ENCODE measurements around the gene TESK2. TPM values are rescaled to one million over a fixed set of nuclear protein-coding genes. Genes with fewer than 3 reads are reported as not detected.

TESK2 gene
- total and polyA plus RNA-seq, 2 donors from 2014 or later, result 1.6 to 2.7 TPM

DNA sequence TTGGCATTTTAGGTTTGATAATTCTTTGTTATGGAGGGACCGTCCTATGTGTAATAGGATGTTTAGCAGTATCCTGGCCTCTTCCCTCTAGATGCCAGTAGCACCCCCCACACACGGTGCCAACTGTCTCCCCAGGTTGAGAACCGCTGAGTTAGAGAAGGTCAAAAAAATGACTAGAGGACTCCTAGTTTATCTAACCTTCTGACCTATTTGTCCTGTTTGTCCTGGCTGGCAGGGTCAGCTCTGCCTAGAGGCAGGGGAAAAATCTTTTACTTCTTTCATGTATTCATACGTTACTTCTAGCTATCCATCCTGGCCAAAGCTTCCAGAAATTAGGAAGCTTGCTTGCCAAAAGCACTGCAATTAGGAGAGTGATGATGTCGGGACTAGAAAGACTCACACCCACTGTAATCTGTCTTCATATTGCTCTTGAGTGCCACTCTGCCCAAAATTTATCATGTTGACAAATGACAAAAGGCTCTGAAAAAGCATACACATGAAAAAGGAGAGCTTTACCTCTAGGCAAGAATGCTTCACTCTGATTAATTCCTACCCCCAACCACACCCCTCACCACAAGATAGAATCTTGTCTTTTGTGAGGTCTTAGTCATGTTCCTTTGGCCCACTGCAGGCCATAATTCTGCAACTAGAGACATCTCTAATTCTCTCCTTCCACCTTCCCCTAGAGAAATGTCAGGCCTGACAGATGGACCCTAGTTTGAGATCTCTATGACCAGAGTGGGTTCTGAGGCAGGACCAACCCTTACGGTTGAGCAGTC, 45.2 kb upstream of the TESK2 start:
- Histone ChIP-seq H3K27me3 (ENCODE audit: control insufficient read depth, insufficient read depth, low read length) (no peaks in the 10 kb centered on the region), H3K4me1 (ENCODE audit: control insufficient read depth in 2 of 3, insufficient read depth in 2 of 3, low read depth in 1 of 3, low read length in 3 of 3) (no peaks in the 10 kb centered on the region), H3K9ac (ENCODE audit: low read length in 3 of 3) (no peak overlapping the region), H3K9me3 (ENCODE audit: control insufficient read depth in 2 of 3, insufficient read depth in 1 of 3, low read length in 3 of 3) (no peaks in the 10 kb centered on the region), H3K4me3 (ENCODE audit: low read length in 3 of 3) (no peak overlapping the region), H3K36me3 (ENCODE audit: control insufficient read depth in 2 of 3, insufficient read depth in 3 of 3, low read length in 3 of 3) (no peaks in the 10 kb centered on the region), H3K27ac (ENCODE audit: low read depth in 2 of 2, low read length in 2 of 2) (no peak overlapping the region)
- FAIRE-seq (no peak), DNase-seq (no peak)
- TF ChIP-seq, protein P1, sequence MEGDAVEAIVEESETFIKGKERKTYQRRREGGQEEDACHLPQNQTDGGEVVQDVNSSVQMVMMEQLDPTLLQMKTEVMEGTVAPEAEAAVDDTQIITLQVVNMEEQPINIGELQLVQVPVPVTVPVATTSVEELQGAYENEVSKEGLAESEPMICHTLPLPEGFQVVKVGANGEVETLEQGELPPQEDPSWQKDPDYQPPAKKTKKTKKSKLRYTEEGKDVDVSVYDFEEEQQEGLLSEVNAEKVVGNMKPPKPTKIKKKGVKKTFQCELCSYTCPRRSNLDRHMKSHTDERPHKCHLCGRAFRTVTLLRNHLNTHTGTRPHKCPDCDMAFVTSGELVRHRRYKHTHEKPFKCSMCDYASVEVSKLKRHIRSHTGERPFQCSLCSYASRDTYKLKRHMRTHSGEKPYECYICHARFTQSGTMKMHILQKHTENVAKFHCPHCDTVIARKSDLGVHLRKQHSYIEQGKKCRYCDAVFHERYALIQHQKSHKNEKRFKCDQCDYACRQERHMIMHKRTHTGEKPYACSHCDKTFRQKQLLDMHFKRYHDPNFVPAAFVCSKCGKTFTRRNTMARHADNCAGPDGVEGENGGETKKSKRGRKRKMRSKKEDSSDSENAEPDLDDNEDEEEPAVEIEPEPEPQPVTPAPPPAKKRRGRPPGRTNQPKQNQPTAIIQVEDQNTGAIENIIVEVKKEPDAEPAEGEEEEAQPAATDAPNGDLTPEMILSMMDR (IDR thresholded peaks at IDR 0.05; ENCODE audit: borderline replicate concordance, extremely low read depth, insufficient read depth), result no peak
- intact Hi-C loops (cut with DNase I), result no loop called here

- DNase-seq (no peak), FAIRE-seq (no peak)
- Histone ChIP-seq H3K27me3 (ENCODE audit: control insufficient read depth, insufficient read depth, low read length) (no peaks in the 10 kb centered on the region), H3K9ac (ENCODE audit: low read length in 3 of 3) (no peak overlapping the region), H3K4me3 (ENCODE audit: low read length in 3 of 3) (no peak overlapping the region), H3K27ac (ENCODE audit: low read depth in 2 of 2, low read length in 2 of 2) (no peak overlapping the region), H3K36me3 (ENCODE audit: control insufficient read depth in 2 of 3, insufficient read depth in 3 of 3, low read length in 3 of 3) (no peaks in the 10 kb centered on the region), H3K4me1 (ENCODE audit: control insufficient read depth in 2 of 3, insufficient read depth in 2 of 3, low read depth in 1 of 3, low read length in 3 of 3) (no peaks in the 10 kb centered on the region), H3K9me3 (ENCODE audit: control insufficient read depth in 2 of 3, insufficient read depth in 1 of 3, low read length in 3 of 3) (no peaks in the 10 kb centered on the region)
- TF ChIP-seq, protein P1 (IDR thresholded peaks at IDR 0.05; ENCODE audit: borderline replicate concordance, extremely low read depth, insufficient read depth), result no peak
- intact Hi-C loops (cut with DNase I), result no loop called here
These were observed 40.9 kb upstream of the TESK2 start for GRCh38 chr1:45531873-45532272.

DNA sequence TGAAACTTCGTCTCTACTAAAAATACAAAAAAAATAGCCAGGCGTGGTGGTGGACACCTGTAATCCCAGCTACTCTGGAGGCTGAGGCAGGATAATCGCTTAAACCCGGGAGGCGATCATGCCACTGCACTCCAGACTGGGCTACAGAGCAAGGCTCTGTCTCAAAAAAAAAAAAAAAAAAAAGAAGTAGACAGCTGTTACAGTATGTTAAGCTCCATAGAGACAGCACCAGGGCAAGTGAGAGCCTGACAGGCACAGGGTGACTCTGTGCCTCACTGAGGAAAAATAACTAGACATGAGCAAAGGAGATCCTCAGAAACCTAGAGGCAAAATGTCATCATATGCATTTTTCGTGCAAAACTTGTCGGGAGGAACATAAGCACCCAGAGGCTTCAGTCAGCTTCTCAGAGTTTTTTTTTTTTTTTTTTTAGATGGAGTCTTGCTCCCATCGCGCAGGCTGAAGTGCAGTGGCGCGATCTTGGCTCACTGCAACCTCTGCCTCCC, 39.7 kb upstream of the TESK2 start:
- Histone ChIP-seq H3K9me3 (ENCODE audit: control insufficient read depth in 2 of 3, insufficient read depth in 1 of 3, low read length in 3 of 3) (no peaks in the 10 kb centered on the region), H3K27ac (ENCODE audit: low read depth in 2 of 2, low read length in 2 of 2) (no peak overlapping the region), H3K27me3 (ENCODE audit: control insufficient read depth, insufficient read depth, low read length) (no peaks in the 10 kb centered on the region), H3K4me3 (ENCODE audit: low read length in 3 of 3) (no peak overlapping the region), H3K36me3 (ENCODE audit: control insufficient read depth in 2 of 3, insufficient read depth in 3 of 3, low read length in 3 of 3) (no peaks in the 10 kb centered on the region), H3K9ac (ENCODE audit: low read length in 3 of 3) (no peak overlapping the region), H3K4me1 (ENCODE audit: control insufficient read depth in 2 of 3, insufficient read depth in 2 of 3, low read depth in 1 of 3, low read length in 3 of 3) (no peaks in the 10 kb centered on the region)
- TF ChIP-seq, protein P1 (IDR thresholded peaks at IDR 0.05; ENCODE audit: borderline replicate concordance, extremely low read depth, insufficient read depth), result no peak
- intact Hi-C loops (cut with DNase I), result no loop called here
- FAIRE-seq, result no peak
- DNase-seq, result no peak
